ENCODE measurements around the gene VSTM2A. TPM values are rescaled to one million over a fixed set of nuclear protein-coding genes. Genes with fewer than 3 reads are reported as not detected.

Gene VSTM2A
- total RNA-seq, 3 donors from 2014 or later (not counting 1 experiment from before 2014, with no cell fraction given), result not detected

- Histone ChIP-seq H3K27me3 (ENCODE audit: control insufficient read depth, insufficient read depth, low read length) (no peaks in the 10 kb centered on the region), H3K4me1 (ENCODE audit: control insufficient read depth, insufficient read depth, low read length) (no peaks in the 10 kb centered on the region), H3K4me3 (ENCODE audit: low read length) (no peak overlapping the region), H3K27ac (ENCODE audit: low read length) (no peak overlapping the region), H3K36me3 (ENCODE audit: control insufficient read depth, insufficient read depth, low read length) (no peaks in the 10 kb centered on the region), H3K9me3 (ENCODE audit: control insufficient read depth, insufficient read depth, low read length) (no peaks in the 10 kb centered on the region)
- WGBS (ENCODE audit: insufficient coverage), result 58% methylated on average over 1 of the region's 1 CpG
- H3K4me3 Mint-ChIP-seq, result no peak overlapping the region
- ATAC-seq (no peak), DNase-seq (no peak)
- TF ChIP-seq CTCF (IDR thresholded peaks at IDR 0.05), result no peak
- H3K4me1 Mint-ChIP-seq, result no peaks in the 10 kb centered on the region
- H3K27ac Mint-ChIP-seq, result no peak overlapping the region
- intact Hi-C loops (cut with micrococcal nuclease), result no loop called here
- H3K27me3 Mint-ChIP-seq (ENCODE audit: low read depth in 2 of 2), result no peaks in the 10 kb centered on the region
- peaks cover 7% of the 10 kb centered on the region for H3K36me3 Mint-ChIP-seq
- peaks cover 10 to 13% of the 10 kb centered on the region in 2 donors for H3K9me3 Mint-ChIP-seq
Measured at GRCh38 chr7:54556121-54556520, 13.9 kb downstream of the VSTM2A start.

- H3K9me3 ChIP-seq (ENCODE audit: control insufficient read depth, insufficient read depth, low read length), result no peaks in the 10 kb centered on the region
- TF ChIP-seq CTCF (IDR thresholded peaks at IDR 0.05), result no peak
- H3K9me3 Mint-ChIP-seq, result peaks cover 5 to 9% of the 10 kb centered on the region in 2 donors
- no peak for DNase-seq
- H3K36me3 Mint-ChIP-seq, result peaks cover 7% of the 10 kb centered on the region
- no peak overlapping the region for H3K27ac Mint-ChIP-seq
- no peak overlapping the region for H3K4me3 ChIP-seq (ENCODE audit: low read length)
- H3K27ac ChIP-seq (ENCODE audit: low read length), result no peak overlapping the region
- H3K4me1 ChIP-seq (ENCODE audit: control insufficient read depth, insufficient read depth, low read length), result no peaks in the 10 kb centered on the region
- H3K4me3 Mint-ChIP-seq, result no peak overlapping the region
- intact Hi-C loops (cut with micrococcal nuclease), result no loop called here
- no peaks in the 10 kb centered on the region for H3K4me1 Mint-ChIP-seq
- no peaks in the 10 kb centered on the region for H3K36me3 ChIP-seq (ENCODE audit: control insufficient read depth, insufficient read depth, low read length)
- WGBS (ENCODE audit: insufficient coverage), result 67% methylated on average over 1 of the region's 1 CpG
- H3K27me3 ChIP-seq (ENCODE audit: control insufficient read depth, insufficient read depth, low read length), result no peaks in the 10 kb centered on the region
- H3K27me3 Mint-ChIP-seq (ENCODE audit: low read depth in 2 of 2), result no peaks in the 10 kb centered on the region
- no peak for ATAC-seq
Measured at GRCh38 chr7:54559401-54559800, 17.2 kb downstream of the VSTM2A start.

GRCh38 chr7:54560198-54560597, 18.0 kb downstream of the VSTM2A start:
- no peak overlapping the region for H3K27ac Mint-ChIP-seq
- DNase-seq (no peak), ATAC-seq (no peak)
- no CpG with 5 or more reads among the region's 2 CpGs for WGBS (ENCODE audit: insufficient coverage)
- Histone ChIP-seq H3K27ac (ENCODE audit: low read length) (no peak overlapping the region), H3K9me3 (ENCODE audit: control insufficient read depth, insufficient read depth, low read length) (no peaks in the 10 kb centered on the region), H3K27me3 (ENCODE audit: control insufficient read depth, insufficient read depth, low read length) (no peaks in the 10 kb centered on the region), H3K36me3 (ENCODE audit: control insufficient read depth, insufficient read depth, low read length) (no peaks in the 10 kb centered on the region), H3K4me3 (ENCODE audit: low read length) (no peak overlapping the region), H3K4me1 (ENCODE audit: control insufficient read depth, insufficient read depth, low read length) (no peaks in the 10 kb centered on the region)
- H3K27me3 Mint-ChIP-seq (ENCODE audit: low read depth in 2 of 2), result no peaks in the 10 kb centered on the region
- intact Hi-C loops (cut with micrococcal nuclease), result no loop called here
- TF ChIP-seq CTCF (IDR thresholded peaks at IDR 0.05), result no peak
- no peaks in the 10 kb centered on the region for H3K4me1 Mint-ChIP-seq
- H3K36me3 Mint-ChIP-seq, result peaks cover 3% of the 10 kb centered on the region
- no peak overlapping the region for H3K4me3 Mint-ChIP-seq
- peaks cover 1 to 4% of the 10 kb centered on the region in 2 donors for H3K9me3 Mint-ChIP-seq

- Mint-ChIP-seq H3K27me3 (ENCODE audit: low read depth in 2 of 2) (no peaks in the 10 kb centered on the region), H3K36me3 (no peaks in the 10 kb centered on the region), H3K4me3 (no peak overlapping the region), H3K27ac (no peak overlapping the region), H3K4me1 (no peaks in the 10 kb centered on the region), H3K9me3 (peaks cover 0 to 5% of the 10 kb centered on the region in 2 donors)
- no peak overlapping the region for H3K27ac ChIP-seq (ENCODE audit: low read length)
- H3K27me3 ChIP-seq (ENCODE audit: control insufficient read depth, insufficient read depth, low read length), result no peaks in the 10 kb centered on the region
- H3K36me3 ChIP-seq (ENCODE audit: control insufficient read depth, insufficient read depth, low read length), result no peaks in the 10 kb centered on the region
- H3K4me3 ChIP-seq (ENCODE audit: low read length), result no peak overlapping the region
- ATAC-seq, result no peak
- no peaks in the 10 kb centered on the region for H3K9me3 ChIP-seq (ENCODE audit: control insufficient read depth, insufficient read depth, low read length)
- intact Hi-C loops (cut with micrococcal nuclease), result no loop called here
- H3K4me1 ChIP-seq (ENCODE audit: control insufficient read depth, insufficient read depth, low read length), result no peaks in the 10 kb centered on the region
- DNase-seq, result no peak
- no peak for TF ChIP-seq CTCF (IDR thresholded peaks at IDR 0.05)
- WGBS (ENCODE audit: insufficient coverage), result 100% methylated on average over 1 of the region's 2 CpGs
Measured at GRCh38 chr7:54560723-54561122, 18.5 kb downstream of the VSTM2A start.
